Measurements from ENCODE around the gene ABL1. TPM values are rescaled to one million over a fixed set of nuclear protein-coding genes. Genes with fewer than 3 reads are reported as not detected.
A peak's percentile ranks its signal among the peaks of the same experiment; 100 is the strongest.
"Not testable (repeated sequence)": the region's sequence is repeated elsewhere in the genome, so short reads cannot be mapped to it uniquely, and the experiment has no call there.

The ABL1 gene
- total and polyA plus RNA-seq, 7 donors = 24.5 to 127 (median 69.6) TPM

GRCh38 chr9:130791303-130791894, 43.7 kb upstream of the ABL1 start:
- no peak for DNase-seq
- peak overlapping the region in 2 of 4 donors; percentile 18 to 25 for H3K27ac ChIP-seq
- 65 to 84% methylated on average over 7 of the region's 7 CpGs for WGBS, 2 donors
- TF ChIP-seq EP300 (IDR thresholded peaks at IDR 0.05) = no peak
- no peak for TF ChIP-seq POLR2A (IDR thresholded peaks at IDR 0.05)
- no peak for TF ChIP-seq POLR2AphosphoS5 (IDR thresholded peaks at IDR 0.05)
- no peak for TF ChIP-seq CTCF (IDR thresholded peaks at IDR 0.05)
- H3K4me3 ChIP-seq = no peak overlapping the region
- peaks cover 0 to 37% (median 32%) of the 10 kb centered on the region in 4 donors for H3K4me1 ChIP-seq
- H3K27me3 ChIP-seq = no peaks in the 10 kb centered on the region
- H3K36me3 ChIP-seq = no peaks in the 10 kb centered on the region
- H3K9me3 ChIP-seq = peaks cover 0 to 8% (median 4%) of the 10 kb centered on the region in 4 donors
- intact Hi-C loops (cut with DNase I) = no loop called here

GRCh38 chr9:130793589-130793988, 41.5 kb upstream of the ABL1 start:
- H3K9me3 ChIP-seq = peaks cover 0 to 8% (median 4%) of the 10 kb centered on the region in 4 donors
- DNase-seq = no peak
- no peaks in the 10 kb centered on the region for H3K27me3 ChIP-seq
- intact Hi-C loops (cut with DNase I) = no loop called here
- H3K36me3 ChIP-seq = no peaks in the 10 kb centered on the region
- no peak overlapping the region for H3K4me3 ChIP-seq
- 76 to 85% methylated on average over 7 of the region's 7 CpGs for whole genome bisulfite sequencing, 2 donors
- H3K4me1 ChIP-seq = peaks cover 0 to 46% (median 36%) of the 10 kb centered on the region in 4 donors
- H3K27ac ChIP-seq = peak overlapping the region; percentile 46 to 83 (median 76)
- TF ChIP-seq CTCF (IDR thresholded peaks at IDR 0.05) (no peak), EP300 (IDR thresholded peaks at IDR 0.05) (no peak), POLR2A (IDR thresholded peaks at IDR 0.05) (no peak), POLR2AphosphoS5 (IDR thresholded peaks at IDR 0.05) (no peak)

- DNase-seq; H3K27me3 ChIP-seq; H3K36me3 ChIP-seq; H3K9me3 ChIP-seq; intact Hi-C loops (cut with DNase I); H3K4me3 ChIP-seq: not testable (repeated sequence)
- 25 to 53% methylated on average over 2 of the region's 2 CpGs for WGBS, 2 donors
- Histone ChIP-seq H3K27ac (peak overlapping the region; percentile 46 to 83 (median 76)), H3K4me1 (peaks cover 0 to 48% (median 37%) of the 10 kb centered on the region in 4 donors)
Measured at GRCh38 chr9:130794021-130794420, 41.0 kb upstream of the ABL1 start.

GRCh38 chr9:130794423-130794822, 40.6 kb upstream of the ABL1 start:
- H3K4me3 ChIP-seq; intact Hi-C loops (cut with DNase I); H3K27me3 ChIP-seq; H3K36me3 ChIP-seq; DNase-seq; H3K9me3 ChIP-seq: not testable (repeated sequence)
- peak overlapping the region; percentile 71 to 83 (median 80) for H3K27ac ChIP-seq
- TF ChIP-seq POLR2AphosphoS5 (IDR thresholded peaks at IDR 0.05) = peak in 2 of 4 donors; percentile 21 to 38
- 78 to 82% methylated on average over 3 of the region's 3 CpGs for WGBS, 2 donors
- peaks cover 0 to 48% (median 37%) of the 10 kb centered on the region in 4 donors for H3K4me1 ChIP-seq

GRCh38 chr9:130794923-130795495, 40.0 kb upstream of the ABL1 start:
- H3K27me3 ChIP-seq = no peaks in the 10 kb centered on the region
- TF ChIP-seq CTCF (IDR thresholded peaks at IDR 0.05) (no peak), POLR2AphosphoS5 (IDR thresholded peaks at IDR 0.05) (peak in 3 of 4 donors; percentile 47 to 63 (median 63)), EP300 (IDR thresholded peaks at IDR 0.05) (peak in 2 of 4 donors; percentile 39 to 45)
- no peak for DNase-seq
- intact Hi-C loops (cut with DNase I) = no loop called here
- H3K9me3 ChIP-seq = peaks cover 0 to 2% (median 0%) of the 10 kb centered on the region in 4 donors
- H3K36me3 ChIP-seq = no peaks in the 10 kb centered on the region
- peaks cover 0 to 48% (median 37%) of the 10 kb centered on the region in 4 donors for H3K4me1 ChIP-seq
- 78 to 80% methylated on average over 6 of the region's 6 CpGs for WGBS, 2 donors
- H3K4me3 ChIP-seq = no peak overlapping the region
- H3K27ac ChIP-seq = peak overlapping the region; percentile 71 to 83 (median 80)

GRCh38 chr9:130803116-130803515, 31.9 kb upstream of the ABL1 start:
- H3K4me1 ChIP-seq = peaks cover 0 to 23% (median 14%) of the 10 kb centered on the region in 4 donors
- H3K27ac ChIP-seq; H3K27me3 ChIP-seq; H3K36me3 ChIP-seq; H3K9me3 ChIP-seq; DNase-seq; intact Hi-C loops (cut with DNase I); H3K4me3 ChIP-seq: not testable (repeated sequence)
- 93 to 94% methylated on average over 11 of the region's 11 CpGs for WGBS, 2 donors

Data from sigmoid colon (tissue), 7 donors.